ENCODE results near the gene CXorf38.

GRCh38 chrX:40612511-40612910 lies 34.9 kb downstream of the CXorf38 start:
- no peak for TF ChIP-seq ELF4 (IDR thresholded peaks at IDR 0.05)
- no peak for TF ChIP-seq ZNF384 (IDR thresholded peaks at IDR 0.05)
